ENCODE data around the gene MACROD2.

The MACROD2 gene

DNA sequence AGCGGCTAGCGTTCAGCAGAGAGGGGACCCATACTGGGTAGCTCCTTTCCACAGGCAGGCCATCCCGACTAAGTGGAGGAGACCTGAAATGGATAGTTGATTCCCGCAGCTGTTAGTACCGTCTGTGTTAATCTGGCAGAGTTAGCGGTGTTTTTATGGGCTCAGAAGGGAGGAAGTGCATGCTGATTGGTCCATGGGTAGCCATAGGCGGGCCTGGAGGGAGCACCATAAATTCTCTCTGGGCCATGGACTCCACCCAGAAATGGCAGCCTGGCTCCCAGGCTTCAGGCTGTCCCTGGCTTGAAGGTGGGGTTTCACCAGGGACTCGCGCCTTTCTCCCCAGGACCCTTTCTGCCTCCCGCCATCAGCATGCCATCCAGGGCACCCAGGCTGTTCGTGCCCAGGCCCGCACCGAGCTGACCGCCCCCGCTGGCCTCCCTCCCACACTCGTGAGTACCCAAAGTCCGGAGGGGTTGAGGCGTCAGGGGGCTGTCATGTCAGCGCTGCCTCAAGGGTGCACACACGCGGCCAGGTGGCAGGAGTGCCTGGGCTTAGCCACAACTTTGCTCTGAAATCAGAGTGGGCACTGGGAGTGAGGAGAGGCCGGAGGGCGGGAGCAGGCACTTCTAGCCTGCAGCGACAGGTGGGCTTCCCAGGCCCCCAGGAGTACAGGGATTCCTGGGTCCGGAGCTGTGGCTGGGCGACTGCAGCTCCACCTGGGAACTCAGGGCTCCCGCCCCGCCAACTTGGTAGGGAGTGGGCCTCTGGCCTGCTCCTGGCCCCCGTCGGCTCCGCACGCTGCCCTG lies 1036.4 kb downstream of the MACROD2 start:
- no peak for DNase-seq

DNA sequence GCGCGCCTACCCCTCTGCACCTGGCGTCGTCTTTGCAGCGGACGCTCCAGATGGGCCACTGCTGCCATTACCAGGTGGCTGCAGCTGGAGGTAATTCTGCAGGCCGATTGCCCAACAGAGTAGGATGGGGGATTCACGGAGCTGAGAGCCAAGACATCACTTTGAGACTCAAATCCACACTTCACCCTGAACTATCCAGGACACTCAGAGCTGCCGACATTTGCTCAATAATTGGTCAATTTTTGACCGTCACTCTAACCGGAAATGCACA lies 1037.0 kb downstream of the MACROD2 start:
- DNase-seq = no peak

DNA sequence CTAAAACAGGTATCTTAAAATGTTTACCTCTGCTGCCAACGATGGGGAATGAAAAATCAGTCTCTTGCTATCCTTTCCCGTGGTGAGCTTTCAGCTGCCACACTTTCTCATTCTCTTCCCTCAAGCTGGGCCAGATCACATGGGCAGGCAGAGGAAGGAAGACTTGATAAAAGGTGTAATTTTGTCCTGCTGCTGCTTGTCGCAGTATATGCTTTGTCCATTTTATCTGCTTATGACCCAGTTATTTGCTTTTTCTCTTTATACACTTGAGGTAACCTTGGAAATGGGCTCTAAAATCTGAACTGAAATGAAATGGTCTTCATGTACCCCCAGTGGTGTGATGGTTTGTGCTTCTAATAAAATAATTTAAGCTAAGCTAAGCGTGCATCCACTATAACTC lies 1038.0 kb downstream of the MACROD2 start:
- peak in 2 of 3 experiments; percentile 53 to 80 for DNase-seq

DNA sequence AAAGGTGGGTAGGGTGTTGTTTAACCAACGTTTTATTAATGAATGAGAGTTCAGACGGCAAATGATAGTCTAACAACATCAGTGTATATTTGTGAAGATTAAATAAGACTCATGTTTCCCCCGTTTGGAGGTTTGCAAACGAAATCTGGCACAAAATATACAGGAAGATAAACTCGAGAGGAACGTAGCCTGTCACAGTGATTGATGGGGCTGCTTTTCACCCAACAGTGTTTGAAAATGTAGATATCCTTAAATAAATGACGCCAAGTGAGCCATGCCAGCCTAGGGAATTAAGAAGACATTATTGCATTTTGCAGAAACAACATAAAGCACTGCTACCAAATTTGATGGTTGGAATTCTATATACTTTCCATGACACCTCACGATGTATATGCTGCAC lies 1038.6 kb downstream of the MACROD2 start:
- peak in 2 of 3 experiments; percentile 57 to 86 for DNase-seq

DNA sequence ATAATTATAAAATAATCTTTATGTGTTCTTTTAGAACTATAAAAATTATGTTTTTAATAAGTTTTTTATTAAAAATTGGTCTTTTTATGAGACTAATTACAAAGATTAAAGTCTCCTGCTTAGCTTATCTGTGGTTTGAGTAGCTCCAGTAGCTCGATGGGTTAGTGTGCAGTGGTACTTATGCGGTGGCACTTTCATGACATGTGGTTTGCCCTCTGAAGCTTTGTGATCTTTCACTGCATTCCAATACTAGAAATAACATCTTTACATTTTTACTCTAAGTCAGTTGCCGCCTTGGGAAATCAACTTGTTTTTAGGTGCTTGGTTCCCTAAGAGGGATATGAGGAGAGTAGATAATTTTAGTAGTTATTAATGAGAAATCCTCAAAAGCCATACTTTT lies 1041.6 kb downstream of the MACROD2 start:
- DNase-seq = no peak

DNA sequence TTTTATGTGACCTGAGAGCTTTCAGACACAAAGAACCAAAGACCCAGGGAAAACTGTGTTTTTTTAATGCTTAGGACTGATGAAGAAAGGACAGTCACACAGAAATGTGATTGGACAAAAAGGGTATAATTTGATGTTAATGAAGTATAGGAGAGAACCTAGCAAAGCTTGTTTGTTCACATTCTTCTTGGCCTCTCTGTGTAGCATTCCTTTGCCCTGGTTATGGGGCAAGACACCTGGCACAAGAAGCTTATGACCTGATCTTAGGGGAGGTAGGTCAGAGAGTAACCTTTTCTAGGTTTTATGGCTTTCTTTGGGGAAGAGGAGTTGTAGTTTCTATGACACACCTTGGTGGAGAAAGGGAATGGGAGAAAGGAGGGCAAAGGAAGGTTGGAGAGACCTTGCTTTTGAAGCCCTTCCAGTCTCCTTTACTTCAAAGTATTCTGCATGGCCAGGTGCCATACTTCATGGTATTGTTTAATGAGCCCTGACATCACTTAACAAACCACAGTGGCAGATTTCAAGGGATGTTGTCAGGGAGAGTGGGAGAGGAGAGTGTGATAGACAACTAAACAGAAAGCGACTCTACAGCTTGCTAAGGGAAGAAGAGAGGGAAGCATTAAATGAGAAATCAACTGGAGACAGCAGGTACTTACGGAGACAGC lies 1043.9 kb downstream of the MACROD2 start:
- DNase-seq = peak in 2 of 3 experiments; percentile 42 to 46

DNA sequence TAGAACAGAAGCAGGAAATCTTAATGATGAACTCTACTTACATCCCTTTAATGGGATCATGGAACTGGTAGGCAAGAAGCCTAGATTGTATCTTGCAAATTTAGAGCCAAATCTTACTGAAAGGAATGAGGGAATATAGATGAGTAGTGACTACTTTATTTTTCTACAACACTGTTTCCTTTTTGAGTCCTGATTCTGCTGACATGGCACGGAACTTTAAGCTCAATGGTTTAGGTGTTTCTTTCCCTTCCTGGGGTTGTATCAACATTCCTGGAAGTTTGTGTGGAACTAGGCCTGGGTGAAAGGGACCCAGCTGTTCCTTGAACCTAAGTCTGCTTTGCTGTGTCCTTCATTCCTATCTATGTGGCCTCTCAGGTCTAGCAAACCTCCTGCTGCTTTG lies 1047.4 kb downstream of the MACROD2 start:
- DNase-seq = no peak

DNA sequence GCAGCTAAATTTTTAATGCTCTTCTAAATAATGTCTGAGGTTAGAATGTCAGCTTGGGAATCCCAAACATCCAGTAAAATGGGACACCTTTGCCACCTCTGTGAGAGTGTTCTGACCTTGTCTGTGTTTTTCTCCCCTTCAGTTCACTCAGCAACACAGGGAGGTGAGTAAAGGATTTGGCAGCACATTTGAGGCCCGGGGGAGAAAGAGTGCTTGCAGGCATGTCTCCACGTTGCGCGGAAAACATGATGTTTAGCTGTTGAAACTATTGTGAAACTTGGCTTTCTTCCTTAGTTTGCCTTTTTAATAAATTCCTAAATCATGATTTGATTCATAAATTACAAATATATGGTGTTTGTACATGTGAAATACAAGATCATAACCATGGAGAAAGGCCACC lies 1049.9 kb downstream of the MACROD2 start:
- DNase-seq = no peak

DNA sequence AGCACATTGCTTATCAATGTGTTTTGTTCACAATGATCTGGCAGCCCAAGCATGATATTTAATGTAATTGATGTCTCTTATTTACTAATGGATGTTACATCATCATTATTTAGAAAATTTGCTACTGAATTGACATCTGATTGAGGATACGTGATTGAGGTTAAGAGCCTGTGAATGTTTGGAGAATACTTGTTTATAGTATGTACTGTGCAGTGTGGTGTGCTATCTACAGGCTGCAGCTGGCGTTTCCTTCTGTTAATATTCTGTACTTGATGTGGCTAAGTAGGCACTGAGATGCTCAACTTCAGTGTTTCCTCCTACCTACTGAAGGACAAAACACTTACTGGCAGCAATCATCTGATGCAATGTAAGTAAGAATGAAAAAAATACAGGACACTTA lies 1051.7 kb downstream of the MACROD2 start:
- DNase-seq = peak in 1 of 3 experiments; percentile 48

DNA sequence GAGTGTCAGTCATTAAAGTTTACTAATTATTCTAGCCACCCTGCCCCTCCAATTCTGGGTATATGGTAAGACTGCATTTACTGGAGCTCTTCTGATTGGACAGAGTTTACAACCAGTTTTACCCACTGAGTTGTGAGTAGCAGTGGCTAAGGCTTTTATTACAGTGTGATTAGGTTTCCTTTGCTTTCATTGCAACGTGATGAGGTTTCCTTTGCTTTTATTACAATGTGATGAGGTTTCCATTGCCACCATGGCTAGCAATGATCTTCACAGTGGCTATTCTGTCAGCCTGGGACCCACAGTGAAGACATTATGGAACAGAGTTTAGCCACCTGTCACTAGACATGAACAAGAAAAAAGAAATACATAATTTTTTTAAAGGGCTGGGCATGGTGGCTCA lies 1052.3 kb downstream of the MACROD2 start:
- peak in 1 of 3 experiments; percentile 19 for DNase-seq

DNA sequence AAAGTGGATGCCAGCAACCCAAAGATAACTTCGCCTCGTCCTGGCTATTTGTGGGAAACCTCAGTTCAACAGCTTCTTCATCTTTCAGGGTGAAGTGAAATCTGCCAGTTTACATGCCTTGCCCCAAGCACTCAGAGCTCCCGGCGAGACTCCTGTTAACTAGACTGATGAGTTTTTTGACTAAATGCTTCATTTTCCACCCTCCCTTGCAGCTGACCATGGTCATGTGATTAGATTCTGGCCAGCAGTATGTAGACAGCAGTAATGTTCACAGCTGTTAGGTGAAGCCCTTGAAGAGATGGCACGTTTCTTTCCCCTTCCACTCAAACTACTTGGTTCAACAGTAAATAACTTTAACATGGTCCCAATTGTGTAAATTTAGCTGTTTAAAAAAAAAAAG lies 1060.9 kb downstream of the MACROD2 start:
- DNase-seq = no peak

DNA sequence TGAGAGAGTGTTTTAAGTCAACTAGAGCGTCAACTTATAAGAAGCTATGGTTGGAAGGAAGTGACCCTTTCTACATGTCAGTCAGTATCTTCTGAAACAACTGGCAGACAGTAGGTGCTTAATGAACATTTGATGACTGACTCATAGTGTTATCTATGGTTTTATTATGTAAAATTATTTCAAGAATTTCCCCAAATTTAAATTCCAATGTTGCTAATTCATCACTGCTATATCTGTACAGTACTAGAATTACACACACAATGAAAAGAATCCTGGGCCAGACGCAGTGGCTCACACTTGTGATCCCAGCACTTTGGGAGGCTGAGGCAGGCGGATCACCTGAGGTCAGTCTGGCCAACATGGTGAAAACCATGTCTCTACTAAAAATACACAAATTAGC lies 1063.5 kb downstream of the MACROD2 start:
- DNase-seq = no peak

DNA sequence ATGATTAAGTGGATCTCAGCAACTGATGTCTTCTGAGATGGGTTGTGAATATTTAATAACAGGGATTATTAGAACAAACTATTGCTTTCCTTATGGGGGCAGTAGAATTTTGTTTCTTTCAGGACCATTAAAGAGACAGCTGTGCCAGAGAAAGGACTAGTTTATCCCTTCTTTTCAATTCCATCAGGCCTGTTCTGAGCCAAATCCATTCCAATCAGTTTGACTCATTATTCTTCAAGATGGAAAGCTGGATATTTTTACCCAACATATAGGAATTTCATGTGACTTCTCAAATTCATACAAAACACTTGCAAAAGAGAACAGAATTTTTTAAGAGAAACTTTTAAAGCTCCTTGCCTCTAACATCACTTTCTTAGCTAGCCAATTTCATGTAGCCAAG lies 1064.1 kb downstream of the MACROD2 start:
- no peak for DNase-seq

DNA sequence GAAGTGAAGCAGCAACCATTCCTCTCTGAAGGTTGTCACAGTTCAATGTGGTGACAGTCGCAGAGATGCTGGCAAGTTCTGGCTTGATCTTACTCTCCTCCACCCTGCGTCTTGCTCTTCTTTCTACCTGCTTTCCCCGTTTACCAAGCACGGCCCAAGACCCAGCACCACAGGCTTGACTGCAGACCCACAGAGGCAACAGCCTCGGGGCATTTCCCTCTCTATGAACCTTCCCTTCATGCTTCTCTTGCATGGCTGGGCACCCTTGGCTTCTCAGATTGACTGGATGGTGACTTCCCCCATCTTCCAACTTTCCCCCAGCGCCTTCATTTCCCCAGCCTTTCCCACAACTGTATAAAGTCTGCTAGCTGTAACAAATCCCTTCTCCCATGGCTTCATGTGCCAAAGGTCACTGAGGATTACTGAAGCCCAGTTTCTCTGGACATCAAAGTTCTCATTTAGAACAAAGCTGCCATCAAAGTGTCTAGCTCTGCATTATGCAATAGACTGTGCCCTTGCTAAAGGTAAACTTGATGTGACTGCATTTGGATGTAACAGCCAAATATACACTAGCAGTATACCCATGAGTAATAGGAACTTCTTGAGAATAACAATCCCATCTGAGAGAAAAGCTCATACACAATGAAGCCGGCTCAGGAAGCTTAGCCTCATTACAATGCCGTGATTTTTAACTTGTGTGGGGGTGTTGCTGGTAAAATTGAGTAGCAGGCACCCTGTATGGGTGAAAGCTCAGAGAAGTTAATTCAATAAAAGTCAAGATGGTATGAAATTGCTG lies 1065.1 kb downstream of the MACROD2 start:
- no peak for DNase-seq

DNA sequence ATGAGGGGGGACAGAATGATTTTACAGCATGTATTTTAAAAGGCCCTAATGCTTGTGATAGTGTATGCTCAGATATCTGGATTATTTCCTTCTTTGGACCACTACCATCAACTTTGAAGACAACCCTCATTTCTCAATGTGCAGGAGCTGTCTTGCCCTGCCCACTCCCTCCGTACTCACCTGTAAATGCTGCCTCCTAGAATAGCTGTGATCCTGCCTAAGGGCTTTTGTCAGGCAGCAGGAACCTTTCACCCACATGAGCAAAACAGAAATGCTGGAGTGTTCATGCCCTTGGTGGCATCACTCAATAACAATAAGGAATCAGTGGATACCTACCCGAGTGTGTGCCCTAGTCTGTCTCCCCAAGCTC lies 1065.7 kb downstream of the MACROD2 start:
- no peak for DNase-seq

DNA sequence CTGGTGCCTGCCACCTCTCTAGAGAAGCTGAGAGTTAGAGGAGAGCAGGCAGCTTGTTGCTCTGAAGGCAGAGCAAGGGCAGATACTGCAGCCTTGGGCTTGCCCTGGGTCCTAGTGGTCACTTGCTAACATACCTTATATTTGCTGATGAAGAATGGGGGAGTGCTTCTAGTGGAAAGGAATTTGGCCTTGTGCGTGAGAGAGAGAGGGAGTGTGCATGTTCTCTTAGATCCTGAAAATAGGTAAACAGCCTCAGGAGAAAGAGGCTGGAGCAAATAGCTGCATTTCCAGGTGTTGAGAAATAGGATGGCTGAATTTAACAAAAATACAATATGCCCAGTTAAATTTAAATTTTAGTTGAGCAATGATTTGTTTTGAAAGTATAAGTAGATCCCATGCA lies 1066.6 kb downstream of the MACROD2 start:
- no peak for DNase-seq

DNA sequence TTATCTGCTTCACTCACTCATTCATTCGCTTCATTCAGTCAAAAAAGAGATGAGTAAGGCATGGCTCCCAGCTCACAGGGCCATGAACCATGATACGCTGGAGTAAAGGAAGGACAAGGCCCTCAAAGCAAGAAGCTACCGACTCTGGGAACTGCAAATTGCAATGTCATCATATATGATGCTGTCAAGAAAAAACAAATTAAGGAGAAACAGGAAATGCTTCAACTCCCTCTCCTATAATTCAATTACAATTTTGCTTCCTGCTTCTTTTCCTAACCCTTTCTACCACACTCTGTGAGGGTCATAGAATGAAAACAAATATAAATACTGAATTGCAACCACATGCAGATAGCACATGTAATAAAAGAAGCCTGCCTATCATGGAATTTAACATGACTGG lies 1067.8 kb downstream of the MACROD2 start:
- DNase-seq = no peak

DNA sequence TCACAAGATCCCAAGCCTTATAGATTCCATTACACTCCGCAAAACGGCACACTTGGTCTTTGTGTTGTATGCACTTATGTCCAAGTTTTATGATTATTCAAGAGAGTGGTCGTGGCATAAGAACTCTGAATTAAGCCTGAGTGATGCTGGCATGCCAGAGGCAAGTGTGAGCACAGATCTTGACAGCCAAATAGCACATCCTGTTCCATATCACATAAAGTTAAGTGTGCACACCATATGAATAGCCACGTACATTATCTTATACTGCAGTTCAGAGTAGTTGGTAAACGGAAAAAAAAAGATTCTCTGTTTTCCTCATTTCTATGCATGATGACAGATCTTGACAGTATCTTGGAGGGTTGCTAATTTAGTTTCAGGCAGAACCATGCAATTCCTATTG lies 1069.4 kb downstream of the MACROD2 start:
- DNase-seq = no peak

DNA sequence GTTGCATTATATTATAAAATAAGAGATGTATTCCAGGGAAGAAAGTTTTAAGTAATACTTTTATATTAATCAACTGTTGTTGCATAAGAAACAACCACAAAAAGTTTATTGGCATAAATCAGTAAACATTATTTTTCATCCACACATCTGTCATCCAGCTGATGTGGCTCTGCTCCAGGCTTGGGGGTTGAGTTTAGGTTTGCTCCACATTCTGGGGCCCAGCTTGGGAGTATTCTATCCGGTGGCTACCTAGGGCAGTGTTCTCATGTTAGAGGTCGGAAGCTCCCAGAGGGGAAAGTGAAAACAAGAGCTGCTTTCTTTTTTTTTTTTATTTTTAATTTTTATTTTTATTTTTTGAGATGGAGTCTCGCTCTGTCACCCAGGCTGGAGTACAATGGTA lies 1070.5 kb downstream of the MACROD2 start:
- DNase-seq = no peak

DNA sequence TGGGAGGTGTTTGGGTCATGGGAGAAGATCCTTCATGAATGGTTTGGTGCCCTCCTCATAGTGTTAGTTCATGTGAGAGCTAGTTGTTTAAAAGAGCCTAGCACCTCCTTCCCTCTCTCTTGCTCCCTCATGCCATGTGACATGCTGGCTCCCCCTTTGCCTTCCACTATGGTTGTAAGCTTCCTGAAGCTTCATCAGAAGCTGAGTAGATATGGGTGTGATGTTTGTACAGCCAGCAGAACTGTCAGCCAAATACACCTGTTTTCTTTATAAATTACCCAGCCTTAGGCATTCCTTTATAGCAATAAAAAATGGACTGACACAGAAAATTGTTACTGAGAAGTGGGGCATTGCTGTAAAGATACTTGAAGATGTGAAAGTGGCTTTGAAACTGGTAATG lies 1073.2 kb downstream of the MACROD2 start:
- DNase-seq = no peak

DNA sequence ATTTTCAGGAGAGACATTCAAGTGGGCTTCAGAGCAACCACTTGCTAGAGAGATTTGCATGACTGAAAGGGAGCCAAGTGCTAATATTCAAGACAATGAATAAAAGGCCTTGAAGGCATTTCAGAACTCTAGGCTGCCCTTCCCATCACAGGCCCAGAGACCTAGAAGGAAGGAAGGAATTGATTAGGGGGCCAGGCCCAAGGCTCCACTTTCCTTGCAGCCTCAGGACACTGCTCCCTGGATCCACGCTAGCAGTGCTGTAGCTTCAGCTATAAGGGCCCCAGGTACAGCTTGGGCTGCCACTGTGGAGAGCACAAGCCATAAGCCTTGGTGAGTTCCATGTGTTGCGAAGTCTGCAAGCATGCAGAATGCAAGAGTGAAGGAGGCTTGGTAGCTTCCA lies 1074.0 kb downstream of the MACROD2 start:
- no peak for DNase-seq

DNA sequence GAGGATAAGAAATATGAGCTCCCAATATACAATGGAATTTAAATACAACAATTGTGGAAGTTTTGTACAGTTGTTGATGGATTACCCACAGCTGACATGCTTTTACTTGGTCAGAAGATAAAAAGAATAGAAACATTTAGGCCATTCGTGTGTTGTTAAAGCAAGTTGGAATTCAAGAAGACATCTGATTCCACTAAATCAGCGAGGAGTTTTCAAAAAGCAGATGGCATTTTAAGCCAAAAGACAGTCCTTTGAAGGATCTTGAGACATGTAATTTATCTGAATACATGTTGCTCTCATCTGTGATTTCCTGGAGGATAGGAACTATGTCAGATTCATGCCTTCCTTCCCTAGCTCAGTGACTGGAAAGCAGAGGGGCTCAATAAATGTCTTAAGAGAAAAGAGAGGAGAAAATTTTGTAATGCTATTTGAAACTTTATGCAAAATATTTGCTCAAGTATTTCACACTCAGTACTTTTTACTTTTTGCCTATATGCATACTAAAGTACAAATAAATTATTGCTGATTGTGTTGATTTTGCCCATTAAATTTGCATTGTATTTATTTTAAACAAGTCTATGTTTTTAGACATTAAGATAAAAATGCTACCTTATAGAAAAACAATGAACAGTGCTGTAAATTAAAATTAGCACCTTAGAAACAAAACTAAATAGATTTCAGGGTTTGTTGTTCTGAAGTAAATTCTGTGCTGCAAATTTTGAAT lies 1075.9 kb downstream of the MACROD2 start:
- DNase-seq = no peak

DNA sequence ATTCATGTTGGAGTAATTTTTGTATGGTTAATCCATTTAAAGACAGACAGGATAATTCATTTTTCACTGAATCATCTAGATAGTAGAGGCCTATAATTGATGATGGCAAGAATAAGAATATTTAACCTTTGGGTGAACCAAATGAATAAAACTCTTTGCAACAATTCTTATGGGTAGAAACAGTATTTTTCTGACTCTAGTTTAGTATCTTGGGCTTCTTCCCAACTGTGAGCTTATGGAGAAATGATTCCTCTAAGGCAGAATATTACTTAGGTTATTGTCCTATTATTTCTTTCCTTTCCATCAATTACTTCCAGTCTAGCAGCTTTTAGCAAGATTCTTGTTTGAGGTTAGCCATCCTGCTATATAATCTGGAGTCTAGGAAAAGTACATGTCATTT lies 1077.0 kb downstream of the MACROD2 start:
- DNase-seq = no peak
